ENCODE results near the gene TACC2.

- TF ChIP-seq, protein P1, sequence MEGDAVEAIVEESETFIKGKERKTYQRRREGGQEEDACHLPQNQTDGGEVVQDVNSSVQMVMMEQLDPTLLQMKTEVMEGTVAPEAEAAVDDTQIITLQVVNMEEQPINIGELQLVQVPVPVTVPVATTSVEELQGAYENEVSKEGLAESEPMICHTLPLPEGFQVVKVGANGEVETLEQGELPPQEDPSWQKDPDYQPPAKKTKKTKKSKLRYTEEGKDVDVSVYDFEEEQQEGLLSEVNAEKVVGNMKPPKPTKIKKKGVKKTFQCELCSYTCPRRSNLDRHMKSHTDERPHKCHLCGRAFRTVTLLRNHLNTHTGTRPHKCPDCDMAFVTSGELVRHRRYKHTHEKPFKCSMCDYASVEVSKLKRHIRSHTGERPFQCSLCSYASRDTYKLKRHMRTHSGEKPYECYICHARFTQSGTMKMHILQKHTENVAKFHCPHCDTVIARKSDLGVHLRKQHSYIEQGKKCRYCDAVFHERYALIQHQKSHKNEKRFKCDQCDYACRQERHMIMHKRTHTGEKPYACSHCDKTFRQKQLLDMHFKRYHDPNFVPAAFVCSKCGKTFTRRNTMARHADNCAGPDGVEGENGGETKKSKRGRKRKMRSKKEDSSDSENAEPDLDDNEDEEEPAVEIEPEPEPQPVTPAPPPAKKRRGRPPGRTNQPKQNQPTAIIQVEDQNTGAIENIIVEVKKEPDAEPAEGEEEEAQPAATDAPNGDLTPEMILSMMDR (conservative IDR thresholded peaks at IDR 0.05; ENCODE audit: low read length), result no peak
- no peak for TF ChIP-seq EZH2phosphoT487 (IDR thresholded peaks at IDR 0.05; ENCODE audit: borderline replicate concordance, low read depth, low read length)
Observed at GRCh38 chr10:122045212-122045611, 56.2 kb downstream of the TACC2 start.

All from OCI-LY7 (cell line).